Measurements from ENCODE around the gene OCA2.

DNA sequence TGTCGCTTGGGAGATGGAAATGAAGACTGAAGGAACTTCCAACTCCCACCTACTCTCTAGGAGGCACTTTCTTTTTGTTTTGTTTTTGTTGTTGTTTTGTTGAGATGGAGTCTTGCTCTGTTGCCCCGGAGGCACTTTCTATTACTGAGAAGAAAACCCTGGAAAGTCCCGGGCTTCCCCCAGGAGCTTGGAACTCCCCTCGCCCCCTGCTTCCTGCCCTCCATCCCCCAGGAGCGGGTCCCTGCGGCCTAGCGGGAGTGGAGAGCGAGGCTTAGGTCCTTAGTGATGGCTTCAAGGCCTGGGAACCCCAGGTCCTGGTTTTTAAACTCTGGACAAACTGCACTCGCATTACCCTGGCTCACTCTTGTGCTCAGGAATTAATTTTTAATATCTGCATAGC lies 195.7 kb downstream of the OCA2 start:
- TF ChIP-seq TAF1 (IDR thresholded peaks at IDR 0.05; ENCODE audit: low read depth) (no peak), CTCF (IDR thresholded peaks at IDR 0.05; ENCODE audit: poor library complexity, severe bottlenecking) (no peak), POLR2AphosphoS5 (IDR thresholded peaks at IDR 0.05) (no peak), EZH2 (IDR thresholded peaks at IDR 0.05; ENCODE audit: borderline replicate concordance, insufficient read depth, low read length, poor library complexity, severe bottlenecking) (no peak)

Data from neural cell (in vitro differentiated cells).